Gastroesophageal sphincter (tissue), 4 donors: ENCODE measurements around the gene SH3RF1. TPM values are rescaled to one million over a fixed set of nuclear protein-coding genes. Genes with fewer than 3 reads are reported as not detected.

Experiments
- ATAC-seq: fragments of 150-250 bp; one replicate; pipeline ENCODE4 v1.9.1; 2016; ENCODE audit warnings: mild to moderate bottlenecking, moderate library complexity
- H3K27ac ChIP-seq, 4 donors: fragments of 200-600 bp; sonication (generic) in 3 of 4; 1 replicate in 3 of 4; 2 replicates in 1 of 4; pipeline ENCODE4 v1.5.1; 2016 to 2019
- H3K27me3 ChIP-seq: fragments of 200-600 bp; sonication (generic); one replicate; pipeline ENCODE4 v1.5.1; 2019
- H3K36me3 ChIP-seq, 2 donors: fragments of 200-600 bp; sonication (generic); one replicate each; pipeline ENCODE4 v1.5.1; 2019; ENCODE audit warnings: control low read depth in 1 of 2
- H3K4me1 ChIP-seq, 3 donors: fragments of 200-600 bp; sonication (generic); 1 replicate in 2 of 3; 2 replicates in 1 of 3; pipeline ENCODE4 v1.5.1; 2016 to 2019; ENCODE audit warnings: control low read depth in 2 of 3
- H3K4me3 ChIP-seq, 2 donors: fragments of 200-600 bp; sonication (generic); one replicate each; pipeline ENCODE4 v1.5.1; 2019; ENCODE audit warnings: mild to moderate bottlenecking in 1 of 2, moderate library complexity in 1 of 2
- H3K9me3 ChIP-seq, 3 donors: fragments of 200-600 bp; sonication (generic); one replicate each; pipeline ENCODE4 v1.5.1; 2017 to 2019; ENCODE audit warnings: control low read depth in 2 of 3
- CTCF ChIP-seq, 4 experiments: fragments of 200-600 bp in 2 of 4; fragments of 450-650 bp in 2 of 4; sonication (generic) in 1 of 4; IDR thresholded peaks; one replicate each; pipeline ENCODE4 v1.5.1; 2017 to 2019; ENCODE audit warnings: antibody characterized with exemption in 4 of 4, mild to moderate bottlenecking in 2 of 4, moderate library complexity in 2 of 4
- EP300 ChIP-seq: sonication (generic); formaldehyde crosslinking; IDR thresholded peaks from one replicate; pipeline ENCODE4 v1.6.1; 2017; ENCODE audit warnings: antibody characterized with exemption, mild to moderate bottlenecking
- POLR2A ChIP-seq, 2 donors: fragments of 450-650 bp; IDR thresholded peaks; one replicate each; pipeline ENCODE4 v1.6.1; 2017; ENCODE audit warnings: antibody characterized with exemption in 2 of 2, mild to moderate bottlenecking in 2 of 2, moderate library complexity in 1 of 2
- POLR2AphosphoS5 ChIP-seq: sonication (generic); formaldehyde crosslinking; IDR thresholded peaks from one replicate; pipeline ENCODE4 v1.6.1; 2017; ENCODE audit warnings: antibody characterized with exemption
- WGBS, 2 donors: methylation state at CpG; one replicate each; pipeline ENCODE4 v1.1.5; 2018; ENCODE audit warnings: low coverage in 1 of 2; 5-methylcytosine and 5-hydroxymethylcytosine counted together
- total RNA-seq, 4 donors: library from RNA; depleted of rRNA; stranded (reverse); fragments of >200 nt; gene quantifications; one replicate each; pipeline ENCODE4 v1.1.0, GENCODE V29; 2016

Gene SH3RF1
- total RNA-seq, 4 donors from 2014 or later: 9.2 to 17.6 (median 13.3) TPM

- no peak overlapping the region for H3K27ac ChIP-seq
- no peak for ATAC-seq
- H3K27me3 ChIP-seq: no peaks in the 10 kb centered on the region
- H3K4me3 ChIP-seq: no peak overlapping the region
- 88% methylated on average over 4 to 5 of the region's 6 CpGs for WGBS, 2 donors
- no peaks in the 10 kb centered on the region for H3K9me3 ChIP-seq
- peaks cover 0 to 17% (median 4%) of the 10 kb centered on the region in 3 donors for H3K4me1 ChIP-seq
- TF ChIP-seq CTCF (IDR thresholded peaks at IDR 0.05) (no peak), EP300 (no peak), POLR2A (IDR thresholded peaks at IDR 0.05) (no peak), POLR2AphosphoS5 (no peak)
- no peaks in the 10 kb centered on the region for H3K36me3 ChIP-seq
Observed at GRCh38 chr4:169312690-169313422, 42.1 kb upstream of the SH3RF1 start.

GRCh38 chr4:169311643-169312365 is 41.0 kb upstream of the SH3RF1 start:
- Histone ChIP-seq H3K27me3 (no peaks in the 10 kb centered on the region), H3K9me3 (no peaks in the 10 kb centered on the region), H3K36me3 (no peaks in the 10 kb centered on the region), H3K27ac (no peak overlapping the region), H3K4me3 (no peak overlapping the region), H3K4me1 (peaks cover 0 to 17% (median 4%) of the 10 kb centered on the region in 3 donors)
- WGBS, 2 donors: 40 to 78% methylated on average over 2 to 9 of the region's 12 CpGs
- no peak for TF ChIP-seq POLR2A (IDR thresholded peaks at IDR 0.05)
- peak in 3 of 4 experiments; percentile 28 to 57 (median 34) for TF ChIP-seq CTCF (IDR thresholded peaks at IDR 0.05)
- TF ChIP-seq POLR2AphosphoS5: no peak
- peak; percentile 57 for ATAC-seq

- no peaks in the 10 kb centered on the region for H3K9me3 ChIP-seq
- no peak overlapping the region for H3K27ac ChIP-seq
- peaks cover 0 to 2% (median 0%) of the 10 kb centered on the region in 3 donors for H3K4me1 ChIP-seq
- H3K27me3 ChIP-seq: no peaks in the 10 kb centered on the region
- no peak for ATAC-seq
- H3K4me3 ChIP-seq: no peak overlapping the region
- TF ChIP-seq POLR2AphosphoS5: no peak
- TF ChIP-seq EP300: no peak
- TF ChIP-seq CTCF (IDR thresholded peaks at IDR 0.05): no peak
- no peak for TF ChIP-seq POLR2A (IDR thresholded peaks at IDR 0.05)
- WGBS, 2 donors: 75 to 89% methylated on average over 4 of the region's 12 CpGs
- no peaks in the 10 kb centered on the region for H3K36me3 ChIP-seq
Observed at GRCh38 chr4:169309326-169309967, 38.7 kb upstream of the SH3RF1 start.

GRCh38 chr4:169307576-169307975 is 36.8 kb upstream of the SH3RF1 start:
- Histone ChIP-seq H3K27me3 (no peaks in the 10 kb centered on the region), H3K36me3 (no peaks in the 10 kb centered on the region), H3K27ac (no peak overlapping the region), H3K9me3 (no peaks in the 10 kb centered on the region), H3K4me3 (no peak overlapping the region), H3K4me1 (no peaks in the 10 kb centered on the region)
- whole genome bisulfite sequencing, 2 donors: 100% methylated on average over 1 to 2 of the region's 2 CpGs
- no peak for ATAC-seq
- TF ChIP-seq CTCF (IDR thresholded peaks at IDR 0.05): no peak
- no peak for TF ChIP-seq POLR2AphosphoS5
- no peak for TF ChIP-seq POLR2A (IDR thresholded peaks at IDR 0.05)
- TF ChIP-seq EP300: no peak
